ENCODE measurements around the gene LGR5. TPM values are rescaled to one million over a fixed set of nuclear protein-coding genes. Genes with fewer than 3 reads are reported as not detected.

LGR5 gene
- total and polyA plus RNA-seq, 2 of the 13 experiments (the other 11 are each of a cell fraction or from before 2014, with no cell fraction given), result 37.0 to 121 TPM

DNA sequence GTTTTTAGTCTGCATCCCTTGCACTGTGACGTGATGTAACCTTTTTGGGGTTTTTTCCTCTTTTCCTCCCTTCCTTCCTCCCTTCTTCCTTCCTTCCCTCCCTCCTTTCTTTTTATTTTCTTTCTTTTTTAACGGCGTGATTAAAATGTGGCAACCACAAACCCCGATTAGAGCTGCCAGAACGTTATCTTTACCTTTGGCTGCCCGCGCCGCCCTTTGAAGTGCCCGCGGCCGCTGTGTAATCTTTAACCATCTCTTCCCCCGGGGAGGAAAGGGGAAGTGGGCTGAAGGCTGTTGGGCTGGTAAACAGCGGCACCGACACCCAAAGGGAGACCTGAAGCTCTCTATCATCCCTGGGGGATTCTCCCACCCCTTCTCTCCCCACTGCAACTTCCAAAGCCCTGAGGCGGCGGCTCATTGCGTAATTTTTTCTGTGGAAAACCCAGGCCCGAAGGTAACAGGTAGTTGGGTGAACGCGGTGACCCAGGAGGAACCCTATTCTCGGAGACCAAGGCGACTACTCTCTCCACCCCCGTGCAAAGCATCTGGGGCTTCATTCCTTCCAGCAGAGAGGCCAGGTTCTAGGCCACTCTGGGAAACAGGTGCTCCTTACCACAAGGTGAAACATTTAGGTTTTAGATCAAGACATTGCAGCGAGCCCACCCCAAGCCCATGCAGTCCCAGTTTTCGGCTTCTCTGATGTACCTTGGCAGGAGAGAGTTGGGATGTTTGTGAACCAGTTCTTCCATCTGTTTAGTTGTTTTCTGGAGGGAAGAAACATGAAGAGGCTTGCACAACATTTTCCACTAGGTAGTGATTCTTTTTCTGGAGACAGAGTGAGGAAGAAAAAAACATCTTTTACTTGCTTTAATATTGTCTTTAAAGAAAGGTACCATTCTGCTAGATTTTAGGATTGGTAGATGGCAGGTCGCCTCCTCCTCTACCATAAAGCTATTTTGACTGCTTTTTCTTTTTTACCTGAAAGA is 1.5 kb downstream of the LGR5 start (continued):
- peak; percentile 89 for TF ChIP-seq ZFP82 (CRISPR knock-in tag; IDR thresholded peaks at IDR 0.05; ENCODE audit: borderline replicate concordance)
- 0 out of 4 replicates have a peak, but pooled peaks of 1 of the 2 experiments have one; percentile 27 for TF ChIP-seq NR2F1 (CRISPR knock-in tag; IDR thresholded peaks at IDR 0.05)
- no peak for TF ChIP-seq ETS1 (CRISPR knock-in tag; IDR thresholded peaks at IDR 0.05)
- TF ChIP-seq ZNF205 (CRISPR knock-in tag; IDR thresholded peaks at IDR 0.05), result peak; percentile 44; the same call in 1 of the 2 replicates
- no peak for TF ChIP-seq ZBTB1 (CRISPR knock-in tag; IDR thresholded peaks at IDR 0.05; ENCODE audit: borderline replicate concordance)
- peak; percentile 19 for TF ChIP-seq PHF8 (CRISPR knock-in tag; IDR thresholded peaks at IDR 0.05)
- 0 out of 2 replicates have a peak, but pooled peaks have one; percentile 12 for TF ChIP-seq ZSCAN25 (CRISPR knock-in tag; IDR thresholded peaks at IDR 0.05)
- no peak for TF ChIP-seq ZNF879 (CRISPR knock-in tag; IDR thresholded peaks at IDR 0.05)
- peak; percentile 6; the same call in 1 of the 2 replicates for TF ChIP-seq ZNF615 (CRISPR knock-in tag; IDR thresholded peaks at IDR 0.05; ENCODE audit: borderline replicate concordance)
- no peak for TF ChIP-seq ZNF280B (CRISPR knock-in tag; IDR thresholded peaks at IDR 0.05; ENCODE audit: borderline replicate concordance)
- TF ChIP-seq ZNF761 (CRISPR knock-in tag; conservative IDR thresholded peaks at IDR 0.05), result no peak
- peak; percentile 90 for TF ChIP-seq PRDM10 (CRISPR knock-in tag; IDR thresholded peaks at IDR 0.05; ENCODE audit: low read depth)
- TF ChIP-seq ZNF333 (CRISPR knock-in tag; IDR thresholded peaks at IDR 0.05; ENCODE audit: borderline replicate concordance), result no peak
- TF ChIP-seq ZNF550 (CRISPR knock-in tag; IDR thresholded peaks at IDR 0.05; ENCODE audit: borderline replicate concordance), result no peak
- peak; percentile 94; the same call in 1 of the 2 replicates for TF ChIP-seq HMG20A (CRISPR knock-in tag; IDR thresholded peaks at IDR 0.05; ENCODE audit: borderline replicate concordance)
- TF ChIP-seq, protein P1, sequence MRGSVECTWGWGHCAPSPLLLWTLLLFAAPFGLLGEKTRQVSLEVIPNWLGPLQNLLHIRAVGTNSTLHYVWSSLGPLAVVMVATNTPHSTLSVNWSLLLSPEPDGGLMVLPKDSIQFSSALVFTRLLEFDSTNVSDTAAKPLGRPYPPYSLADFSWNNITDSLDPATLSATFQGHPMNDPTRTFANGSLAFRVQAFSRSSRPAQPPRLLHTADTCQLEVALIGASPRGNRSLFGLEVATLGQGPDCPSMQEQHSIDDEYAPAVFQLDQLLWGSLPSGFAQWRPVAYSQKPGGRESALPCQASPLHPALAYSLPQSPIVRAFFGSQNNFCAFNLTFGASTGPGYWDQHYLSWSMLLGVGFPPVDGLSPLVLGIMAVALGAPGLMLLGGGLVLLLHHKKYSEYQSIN (CRISPR knock-in tag; IDR thresholded peaks at IDR 0.05; ENCODE audit: borderline replicate concordance), result no peak
- peak; percentile 81 for TF ChIP-seq IRF2 (CRISPR knock-in tag; IDR thresholded peaks at IDR 0.05)
- TF ChIP-seq SRSF1 (optimal IDR thresholded peaks at IDR 0.05; ENCODE audit: low read depth, low read length), result no peak
- TF ChIP-seq ZNF7 (CRISPR knock-in tag; IDR thresholded peaks at IDR 0.05), result 0 out of 2 replicates have a peak, but pooled peaks have one; percentile 5
- no peak for TF ChIP-seq RBAK (CRISPR knock-in tag; IDR thresholded peaks at IDR 0.05)
